ENCODE results near the gene TTBK1.

The TTBK1 gene

DNA sequence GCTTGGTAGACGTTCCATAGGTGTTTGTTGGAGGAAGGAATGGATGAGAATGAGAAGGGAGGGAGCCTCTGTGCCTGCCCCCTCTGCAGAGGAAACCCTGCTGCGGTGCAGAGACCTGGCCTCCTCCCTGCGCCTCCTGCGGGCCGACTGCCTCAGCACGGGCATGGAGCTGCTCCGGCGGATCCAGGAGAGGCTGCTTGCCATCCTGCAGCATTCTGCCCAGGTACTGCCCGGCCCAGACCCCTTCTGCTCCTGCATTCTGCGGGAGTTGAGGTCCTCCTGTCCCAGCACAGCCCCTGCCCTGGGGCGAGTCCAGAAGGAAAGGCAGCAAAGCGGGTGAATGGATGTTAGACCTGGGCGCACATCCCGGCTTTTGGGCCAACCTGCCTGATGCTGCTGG lies 20.1 kb upstream of the TTBK1 start:
- no peak for DNase-seq (ENCODE audit: low read depth)

DNA sequence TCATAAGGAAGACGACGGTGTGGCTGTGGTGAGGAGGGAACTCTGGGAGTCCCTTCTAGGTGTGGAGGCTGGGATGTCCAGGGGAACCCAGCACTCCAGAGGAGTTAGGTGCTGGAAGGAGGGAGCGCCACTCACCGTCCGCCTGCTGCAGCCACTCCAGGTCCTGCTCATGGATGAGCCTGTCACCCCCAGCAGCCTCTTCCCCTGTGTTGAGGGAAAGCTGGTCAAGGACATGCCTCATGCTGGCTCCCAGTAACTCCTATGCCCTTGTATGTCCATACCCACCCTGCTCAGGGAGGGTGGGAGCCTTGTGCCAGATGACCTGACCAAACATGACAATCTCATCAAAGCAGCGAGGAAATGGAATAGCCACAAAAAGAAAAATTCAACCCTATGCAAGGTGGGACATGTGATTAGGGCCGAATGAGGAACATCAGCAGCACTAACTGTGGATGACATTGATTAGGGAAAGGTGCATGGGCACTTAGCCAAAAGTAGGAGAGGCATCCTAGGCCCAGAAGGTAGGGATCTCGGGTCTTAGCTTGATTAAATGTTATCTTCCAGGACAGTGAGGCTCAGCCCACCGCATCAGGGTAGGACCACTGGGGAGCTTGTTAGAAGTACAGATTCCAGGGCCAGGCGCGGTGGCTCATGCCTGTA lies 17.0 kb upstream of the TTBK1 start:
- DNase-seq (ENCODE audit: low read depth) = no peak

DNA sequence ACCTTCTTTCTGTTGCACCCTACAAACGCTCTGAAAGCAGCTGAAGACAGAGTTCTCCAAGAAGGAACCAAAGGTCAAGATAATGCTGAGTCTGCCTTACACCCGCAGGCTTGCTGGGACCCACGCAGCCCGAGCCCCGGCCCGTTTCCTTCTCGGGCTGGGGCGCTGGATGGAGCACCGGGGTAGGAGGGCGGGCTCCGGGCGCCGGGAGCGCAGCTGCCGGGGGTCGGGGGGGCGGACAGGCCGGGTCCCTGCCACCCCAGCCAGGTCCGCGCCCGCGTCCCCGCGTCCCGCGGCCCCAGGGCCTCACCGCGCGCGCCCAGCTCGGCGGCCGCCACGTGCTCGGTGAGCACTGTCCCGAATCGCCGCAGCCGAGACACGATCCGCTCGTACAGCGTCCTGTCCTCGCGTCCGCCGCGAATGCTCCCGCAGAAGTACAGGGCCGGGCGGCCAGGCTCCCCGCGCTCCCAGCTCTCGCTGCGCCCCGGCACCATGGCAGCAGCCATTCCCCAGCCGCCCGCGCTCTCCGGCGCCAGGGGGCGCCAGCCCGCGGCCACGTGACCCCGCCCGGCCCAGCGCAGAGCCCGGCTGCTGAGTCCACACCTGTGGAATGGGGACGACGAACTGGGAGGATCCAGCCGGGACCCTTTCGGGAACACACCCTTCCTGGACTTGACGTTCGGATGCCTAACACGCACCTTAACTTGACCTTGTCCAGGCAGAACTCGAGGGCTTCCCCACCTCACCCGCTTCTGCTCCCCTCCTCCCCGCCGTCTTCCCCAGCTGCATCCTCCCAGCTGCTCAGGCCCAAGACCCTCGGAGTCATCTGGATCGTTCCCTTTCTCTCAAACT lies 14.1 kb upstream of the TTBK1 start, which contains the start of gene DNPH1:
Gene DNPH1, minus strand, starts transcription at position 531 of the 852 bp plus-strand sequence. Its CDS starts 25 bp downstream, at position 506.
- DNase-seq (ENCODE audit: low read depth) = peak; percentile 46

DNA sequence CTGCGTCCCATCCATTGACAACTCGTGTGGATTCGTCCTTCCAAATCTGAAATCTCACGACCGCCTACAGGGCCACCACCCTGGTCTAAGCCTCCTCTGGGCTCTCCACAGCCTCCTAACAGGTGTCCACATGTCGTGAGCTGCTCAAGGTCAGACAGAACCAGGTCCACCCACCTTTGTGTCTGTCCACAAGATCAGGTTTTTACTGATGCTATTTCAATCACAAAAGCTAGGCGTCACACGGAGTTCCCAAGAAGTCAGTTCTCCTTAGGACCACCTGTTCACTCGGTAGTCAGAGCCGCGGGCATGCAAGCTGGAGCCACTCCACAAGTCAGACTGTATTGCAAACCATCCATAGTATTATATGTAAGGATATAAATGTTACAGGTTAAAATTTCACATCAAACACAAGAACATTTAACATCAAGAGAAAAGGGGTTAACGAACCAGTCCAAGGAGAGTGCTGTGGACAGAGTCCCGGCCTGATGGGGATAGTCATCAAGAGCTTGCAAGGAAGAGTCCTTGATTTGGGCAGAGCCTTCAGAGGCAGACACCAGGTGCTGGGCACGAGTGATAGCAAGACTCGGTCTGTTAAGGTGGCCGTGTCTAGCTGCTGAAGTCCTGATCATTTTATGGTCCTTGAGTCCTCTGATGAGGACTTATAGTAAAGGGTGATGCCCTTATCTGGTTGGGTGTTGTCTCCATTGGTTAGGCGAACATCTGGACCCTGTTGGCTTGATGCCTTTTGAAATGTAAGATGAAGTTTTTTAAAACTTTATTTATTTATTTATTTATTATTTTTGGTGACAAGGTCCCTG lies 13.3 kb upstream of the TTBK1 start:
- DNase-seq (ENCODE audit: low read depth) = no peak

DNA sequence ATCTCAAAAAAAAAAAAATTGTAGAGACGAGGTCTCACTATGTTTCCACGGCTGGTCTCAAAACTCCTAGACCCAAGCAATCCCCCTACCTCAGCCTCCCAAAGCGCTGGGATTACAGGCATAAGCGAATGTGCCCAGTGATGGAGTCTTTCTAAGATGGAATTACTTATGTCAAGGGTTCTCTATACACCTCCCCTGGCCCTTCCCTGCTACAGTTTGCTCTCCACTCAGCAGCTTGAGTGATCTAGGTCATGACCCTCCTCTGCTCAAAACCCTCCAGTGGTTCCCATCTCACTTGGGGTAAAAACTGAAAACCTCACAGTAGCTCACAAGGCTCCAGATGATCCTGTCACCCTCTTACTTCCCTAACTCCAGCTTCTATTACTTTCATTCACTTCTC lies 12.2 kb upstream of the TTBK1 start:
- DNase-seq (ENCODE audit: low read depth) = no peak

DNA sequence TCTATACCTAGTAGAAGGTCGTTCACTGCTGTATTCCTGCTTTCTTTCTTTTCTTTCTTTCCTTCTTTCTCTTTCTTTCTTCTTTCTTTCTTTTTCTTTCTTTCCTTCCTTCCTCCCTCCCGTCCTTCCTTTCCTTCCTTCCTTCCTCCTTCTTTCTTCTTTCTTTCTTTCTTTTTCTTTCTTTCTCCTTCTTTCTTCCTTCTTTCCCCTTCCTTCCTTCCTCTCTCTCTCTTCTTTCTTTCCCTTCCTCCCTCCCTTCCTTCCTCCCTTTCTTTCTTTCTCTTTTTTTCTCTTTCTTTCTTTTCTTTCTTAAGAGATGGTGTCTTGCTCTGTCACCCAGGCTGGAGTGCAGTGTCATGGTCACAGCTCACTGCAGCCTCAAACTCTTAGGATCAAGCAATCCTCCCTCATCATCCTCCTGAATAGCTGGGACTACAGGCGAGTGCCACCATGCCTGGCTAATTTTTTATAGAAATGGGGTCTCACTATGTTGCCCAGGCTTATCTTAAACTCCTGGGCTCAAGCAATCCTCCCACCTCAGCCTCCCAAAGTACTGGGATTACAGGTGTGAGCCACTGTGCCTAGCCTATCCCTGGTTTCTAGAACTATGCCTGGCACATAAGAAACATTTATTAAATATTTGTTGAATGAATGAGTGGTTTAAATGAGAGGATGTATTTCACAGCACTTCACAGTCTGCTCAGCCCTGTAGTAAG lies 11.4 kb upstream of the TTBK1 start:
- no peak for DNase-seq (ENCODE audit: low read depth)

DNA sequence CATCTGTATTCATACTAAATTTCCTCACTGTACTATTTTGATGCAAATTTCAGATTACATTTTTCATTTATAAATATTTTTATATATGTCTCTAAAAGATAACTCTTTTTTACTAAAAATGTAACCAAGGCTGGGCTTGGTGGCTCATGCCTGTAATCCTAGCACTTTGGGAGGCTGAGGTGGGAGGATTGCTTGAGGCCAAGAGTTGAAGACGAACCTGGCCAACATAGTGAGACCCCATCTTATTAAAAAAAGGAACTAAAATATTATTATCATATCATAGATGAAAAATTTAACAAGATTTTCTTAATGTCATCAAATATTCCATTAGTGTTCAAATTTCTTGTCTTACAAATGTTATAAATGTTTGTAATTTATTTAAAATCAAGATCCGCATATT lies 7.4 kb upstream of the TTBK1 start:
- DNase-seq (ENCODE audit: low read depth) = no peak

DNA sequence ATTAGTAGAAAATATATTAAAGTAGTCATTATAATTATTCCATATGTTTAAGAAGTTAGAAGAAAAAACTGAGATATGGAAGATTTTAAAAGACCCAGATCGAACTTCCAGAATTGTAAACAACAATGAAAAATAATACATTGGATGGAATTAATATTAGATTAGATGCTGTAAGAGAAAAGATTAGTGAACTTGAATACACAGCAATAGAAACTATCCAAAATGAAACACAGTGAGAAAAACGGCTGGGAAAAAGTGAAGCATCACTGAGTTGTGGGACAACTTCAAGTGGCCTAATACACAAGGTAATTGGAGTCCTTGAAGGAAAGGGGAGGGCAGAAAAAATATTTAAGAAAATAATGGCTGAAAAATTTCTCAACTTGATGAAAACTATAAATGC lies 4.2 kb upstream of the TTBK1 start:
- DNase-seq (ENCODE audit: low read depth) = no peak

DNA sequence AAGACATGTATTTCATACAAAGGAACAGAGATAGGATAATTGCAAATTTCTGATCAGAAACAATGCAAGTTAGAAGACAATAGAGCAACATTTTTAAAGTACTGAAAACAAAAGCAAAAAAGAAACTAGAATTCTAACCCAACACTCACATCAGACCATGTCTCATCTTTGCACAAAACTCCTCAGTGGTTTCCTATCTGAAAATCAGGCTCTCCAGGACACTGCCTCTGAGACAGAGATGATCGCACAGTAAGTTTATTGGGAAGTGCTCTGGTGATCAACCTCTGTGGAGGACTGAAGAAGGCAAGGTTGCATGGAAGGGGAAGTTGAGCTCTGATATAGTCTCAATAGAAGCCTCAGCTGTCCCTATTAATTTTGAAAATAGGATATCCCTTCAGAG lies 2.3 kb upstream of the TTBK1 start:
- DNase-seq (ENCODE audit: low read depth) = no peak

DNA sequence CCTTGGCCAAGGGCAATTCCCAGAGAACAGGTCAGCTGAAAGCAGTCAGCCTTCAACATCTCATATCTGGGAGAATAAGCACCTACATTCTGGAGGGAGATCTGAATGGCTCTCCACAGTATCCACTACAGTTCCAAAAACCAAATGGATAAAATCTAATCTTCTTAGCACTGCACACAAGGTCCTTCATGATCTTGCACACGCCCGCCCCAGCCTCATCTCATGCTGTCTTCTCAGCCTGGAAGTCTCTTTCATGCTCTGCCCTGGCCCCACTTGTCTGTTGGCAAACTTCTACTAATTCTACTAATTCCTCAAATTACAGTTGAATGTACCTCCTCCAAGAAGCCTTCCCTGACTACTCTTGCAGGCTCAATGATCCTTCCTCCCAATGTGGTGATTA lies 1.8 kb upstream of the TTBK1 start:
- no peak for DNase-seq (ENCODE audit: low read depth)

DNA sequence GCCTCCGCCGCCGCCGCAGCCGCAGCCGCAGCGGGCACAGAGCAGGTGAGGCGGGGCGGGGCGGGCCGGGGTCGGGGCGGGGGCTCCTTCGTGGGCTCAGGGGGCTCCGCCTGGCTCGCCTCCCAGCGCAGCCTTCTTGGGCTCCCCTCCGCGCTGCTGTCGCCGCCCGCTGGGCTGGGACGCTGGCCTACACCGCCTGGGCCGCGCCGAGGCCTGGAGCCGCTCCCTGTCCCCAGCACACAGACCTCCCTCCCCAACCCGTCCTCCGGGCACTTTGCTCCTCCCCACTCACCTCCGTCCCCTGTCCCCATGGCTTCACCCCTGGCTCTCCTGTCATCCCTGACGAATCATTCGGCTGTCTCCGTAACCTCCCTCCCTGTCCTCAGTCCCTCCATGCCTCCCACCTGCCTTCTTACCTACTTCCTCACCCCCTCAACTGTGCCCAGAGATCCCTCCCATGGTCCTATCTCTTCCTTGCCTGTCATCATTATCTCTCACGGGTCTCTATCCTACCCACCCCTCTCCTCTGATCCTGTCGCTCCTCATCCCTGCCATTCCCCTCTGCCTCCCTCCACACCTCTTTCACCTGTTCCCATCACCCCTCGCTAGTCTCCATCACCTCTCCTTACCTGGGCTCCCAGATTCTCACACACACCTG lies 512 bp downstream of the TTBK1 start:
- DNase-seq (ENCODE audit: low read depth) = no peak

DNA sequence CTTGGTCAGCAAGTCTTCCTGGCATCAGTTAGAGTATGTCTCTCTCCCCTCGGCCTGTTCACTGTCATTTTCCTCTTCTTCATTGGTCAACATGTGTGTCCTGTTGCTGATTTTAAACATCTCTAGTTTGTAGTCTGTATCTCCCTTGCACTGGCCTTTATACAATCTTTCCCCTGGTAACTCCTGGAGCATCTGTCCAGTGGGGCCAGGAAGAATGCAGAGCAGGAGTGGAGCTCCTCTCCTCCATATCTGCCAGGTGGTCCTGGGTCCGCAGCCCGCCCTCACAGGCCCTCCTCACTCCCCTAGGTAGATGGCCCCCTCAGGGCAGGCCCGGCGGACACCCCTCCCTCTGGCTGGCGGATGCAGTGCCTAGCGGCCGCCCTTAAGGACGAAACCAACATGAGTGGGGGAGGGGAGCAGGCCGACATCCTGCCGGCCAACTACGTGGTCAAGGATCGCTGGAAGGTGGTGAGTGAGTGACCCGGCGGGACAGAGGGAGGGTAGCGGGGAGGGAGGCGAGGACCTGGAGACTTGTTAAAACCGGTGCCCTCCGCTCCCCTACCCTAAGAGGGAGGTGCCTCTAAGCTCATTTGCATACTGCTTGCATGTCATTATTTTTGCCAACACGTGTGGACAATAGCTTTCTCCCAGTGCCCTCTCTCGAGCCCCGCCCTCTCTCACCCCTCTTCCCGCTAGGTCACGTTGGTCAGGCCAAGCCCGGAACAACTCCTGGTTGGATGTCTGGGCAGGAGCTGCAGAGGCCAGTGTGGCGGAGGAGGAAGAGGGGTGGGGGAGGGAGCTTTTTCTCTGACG lies 3.2 kb downstream of the TTBK1 start:
- DNase-seq (ENCODE audit: low read depth) = no peak

DNA sequence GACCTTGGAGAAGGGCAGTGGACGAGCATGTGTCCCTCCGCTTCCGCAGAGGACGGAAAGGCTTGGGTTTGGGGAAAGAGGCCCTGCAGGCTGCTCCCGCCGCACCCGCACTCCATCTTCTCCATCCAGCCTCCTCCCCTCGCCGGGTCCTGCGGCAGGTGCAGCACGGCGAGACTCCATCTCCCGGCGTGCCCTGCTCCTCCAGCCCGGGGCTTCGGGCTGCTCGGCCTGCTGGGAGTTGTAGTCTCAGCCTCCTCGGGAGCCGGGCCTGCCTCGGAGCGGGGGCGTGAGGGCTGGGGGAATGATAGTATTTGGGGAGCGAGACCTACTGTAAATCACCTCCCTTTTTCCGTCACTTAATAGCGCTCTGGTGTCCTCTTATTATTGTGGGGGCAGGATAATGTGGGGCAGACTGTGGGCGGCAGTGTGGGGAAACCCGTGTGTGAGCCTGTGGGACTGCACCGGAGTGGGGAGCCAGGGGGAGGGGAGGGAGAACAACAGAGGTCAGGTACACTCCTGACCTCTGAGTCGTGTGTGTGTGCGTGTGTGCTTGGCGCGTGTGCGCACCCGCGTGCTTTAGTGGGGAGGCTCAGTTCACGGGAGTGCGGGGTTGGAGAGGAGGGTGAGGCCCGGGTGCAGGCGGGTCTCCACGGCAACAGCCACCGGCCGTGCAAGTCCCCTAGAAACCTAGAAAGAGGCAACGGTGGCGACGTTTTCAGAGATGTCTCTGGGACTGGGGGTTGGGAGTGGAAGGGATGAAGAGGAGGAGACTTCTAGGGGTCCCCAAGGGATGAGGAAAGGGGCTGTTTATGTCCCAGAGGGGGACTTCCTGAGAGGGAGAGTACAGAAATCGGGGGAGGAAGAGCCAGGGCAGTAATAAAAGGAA lies 4.1 kb downstream of the TTBK1 start:
- peak; percentile 62 for DNase-seq (ENCODE audit: low read depth)

DNA sequence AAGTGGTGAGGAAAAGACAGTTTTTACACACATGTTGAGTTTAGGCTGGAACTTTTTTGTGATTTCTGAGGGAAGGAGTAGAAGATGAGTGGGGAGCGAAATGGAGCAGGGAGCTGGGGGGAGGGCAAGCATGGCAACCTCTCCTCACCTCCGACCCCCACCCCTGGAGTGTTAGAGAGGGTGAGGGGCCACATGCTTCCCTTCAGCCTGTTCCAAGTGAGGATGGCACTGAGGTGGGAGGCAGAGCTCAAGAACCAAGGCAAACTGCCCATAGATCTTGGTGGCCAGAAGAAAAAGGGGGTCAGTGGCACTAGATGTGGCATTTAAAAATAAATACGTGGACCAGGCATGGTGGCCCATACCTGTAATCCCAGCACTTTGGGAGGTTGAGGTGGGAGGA lies 4.8 kb downstream of the TTBK1 start:
- DNase-seq (ENCODE audit: low read depth) = no peak

DNA sequence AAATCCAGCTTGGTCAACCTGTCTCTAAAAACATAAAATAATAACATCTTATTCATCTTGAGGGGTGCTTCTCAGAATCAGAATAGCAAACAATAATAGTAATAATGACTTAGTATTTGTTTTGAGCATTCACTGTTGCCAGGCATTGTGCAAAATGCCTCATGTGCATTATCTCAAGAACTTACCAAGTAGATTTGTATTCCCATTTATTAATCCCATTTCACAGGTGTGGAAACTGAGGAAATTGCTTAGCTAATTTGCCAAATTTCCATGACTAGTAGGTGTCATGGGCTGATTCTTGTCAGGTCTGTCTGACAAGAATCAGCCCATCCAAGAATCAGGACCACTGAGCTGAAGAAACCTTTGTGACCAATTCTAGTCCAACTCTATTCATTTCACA lies 5.5 kb downstream of the TTBK1 start:
- DNase-seq (ENCODE audit: low read depth) = no peak

DNA sequence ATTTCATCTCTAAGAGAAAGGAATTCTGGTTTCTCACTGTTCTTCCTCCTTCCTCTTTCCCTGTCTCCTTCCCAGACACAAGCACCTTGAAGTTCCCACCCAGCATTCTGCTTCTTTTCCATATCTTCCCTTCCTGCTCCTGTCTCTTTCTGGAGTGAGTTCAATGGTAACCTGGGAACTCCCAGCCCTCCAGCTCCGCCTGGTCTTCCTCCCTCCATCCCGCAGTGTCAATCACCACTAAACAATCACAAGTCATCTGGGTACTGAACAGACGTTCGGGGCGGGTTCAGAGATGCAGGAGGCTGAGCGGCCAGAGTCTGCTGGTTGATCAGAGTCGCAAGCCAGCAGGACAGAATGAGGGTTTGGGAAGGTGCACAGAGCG lies 7.7 kb downstream of the TTBK1 start:
- no peak for DNase-seq (ENCODE audit: low read depth)

DNA sequence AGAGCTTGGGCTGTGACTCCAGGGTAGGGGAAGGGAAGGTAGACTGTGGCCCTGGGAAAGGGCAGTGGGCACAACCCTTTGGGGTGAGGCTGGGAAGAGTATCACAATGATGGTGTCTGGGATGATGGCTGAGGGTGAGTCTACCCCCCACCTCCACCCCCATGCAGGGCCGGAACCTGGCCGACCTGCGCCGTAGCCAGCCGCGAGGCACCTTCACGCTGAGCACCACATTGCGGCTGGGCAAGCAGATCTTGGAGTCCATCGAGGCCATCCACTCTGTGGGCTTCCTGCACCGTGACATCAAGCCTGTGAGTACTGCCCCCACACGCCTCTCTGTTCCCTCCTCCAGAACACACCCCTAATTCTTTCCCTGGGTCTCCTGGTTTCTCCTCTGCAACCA lies 10.1 kb downstream of the TTBK1 start:
- no peak for DNase-seq (ENCODE audit: low read depth)

DNA sequence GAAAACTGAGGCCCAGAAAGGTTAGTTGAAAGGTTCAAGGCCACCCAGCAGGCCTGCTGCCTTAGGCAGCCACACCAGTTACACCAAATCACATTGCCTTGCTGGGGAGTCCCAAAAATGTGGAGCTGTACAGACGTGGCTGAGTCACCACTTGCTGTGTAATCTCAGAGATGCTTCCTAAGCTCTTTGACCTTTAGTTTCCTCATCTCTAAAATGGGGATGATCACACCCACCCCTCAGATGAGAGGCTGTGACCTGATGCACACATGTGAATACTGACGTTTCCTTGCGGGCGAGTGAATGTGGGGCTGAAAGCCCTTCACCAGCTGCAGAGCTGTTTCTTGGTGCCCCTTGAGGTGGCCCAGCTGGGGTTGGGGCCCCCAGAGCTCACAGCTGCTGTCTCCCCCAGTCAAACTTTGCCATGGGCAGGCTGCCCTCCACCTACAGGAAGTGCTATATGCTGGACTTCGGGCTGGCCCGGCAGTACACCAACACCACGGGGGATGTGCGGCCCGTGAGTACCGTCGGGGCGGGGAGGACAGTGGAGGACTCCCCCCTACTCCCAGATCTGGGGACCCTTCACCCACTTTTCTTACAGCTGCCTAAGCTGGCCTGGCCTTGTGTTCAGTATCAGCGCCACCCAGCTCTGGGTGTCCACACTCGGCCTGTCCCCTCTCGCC lies 11.0 kb downstream of the TTBK1 start:
- no peak for DNase-seq (ENCODE audit: low read depth)

DNA sequence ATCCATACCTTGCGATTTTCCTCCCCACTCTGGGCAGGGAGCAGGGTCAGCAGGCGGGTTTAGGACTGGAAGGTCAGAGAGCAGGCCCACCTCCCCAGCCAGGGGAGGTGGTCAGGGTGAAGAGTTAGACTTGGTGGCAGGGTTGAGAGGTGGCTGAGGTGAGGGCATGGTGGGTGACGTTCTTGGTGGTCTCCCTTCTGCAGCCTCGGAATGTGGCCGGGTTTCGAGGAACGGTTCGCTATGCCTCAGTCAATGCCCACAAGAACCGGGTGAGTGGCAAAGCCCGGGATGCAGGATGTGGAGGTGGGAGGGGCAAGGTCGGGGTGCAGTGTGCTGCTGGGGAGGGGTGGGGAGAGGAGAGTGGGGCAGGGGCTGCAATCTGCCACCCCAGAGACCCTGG lies 11.6 kb downstream of the TTBK1 start:
- DNase-seq (ENCODE audit: low read depth) = no peak

All from stimulated activated CD8-positive, alpha-beta memory T cell treated with anti-CD3 and anti-CD28 coated beads, Interleukin-15, amount 100 ng/mL, for 1 hour (primary cell).